ENCODE results near the gene ADISSP.

DNA sequence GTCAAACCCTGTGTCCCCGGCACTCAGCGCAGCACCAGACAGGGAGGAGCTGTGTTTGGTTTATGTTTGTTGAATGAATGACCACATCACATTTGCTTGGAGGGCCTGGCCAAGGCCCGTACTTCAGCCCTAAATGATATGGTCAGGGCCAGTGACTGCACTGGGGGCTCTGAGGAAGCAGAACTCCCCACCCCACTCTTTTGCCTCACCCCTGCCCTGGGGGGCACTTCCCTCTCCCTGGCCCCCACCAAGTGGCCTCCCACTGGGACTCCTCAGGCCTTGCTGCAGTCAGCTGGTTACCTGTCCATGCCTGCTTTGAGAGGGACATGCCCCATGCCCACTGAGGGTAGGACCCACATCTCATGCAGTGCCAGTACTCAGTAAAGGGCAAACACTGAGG lies 2.9 kb downstream of the ADISSP start:
- TF ChIP-seq CTCF (IDR thresholded peaks at IDR 0.05) (no peak), POLR2A (IDR thresholded peaks at IDR 0.05) (no peak)

Measured in thyroid gland (tissue), 4 donors.